ENCODE measurements around the gene NR5A1. TPM values are rescaled to one million over a fixed set of nuclear protein-coding genes. Genes with fewer than 3 reads are reported as not detected.

The NR5A1 gene
- total RNA-seq, 2 experiments from 2014 or later, result not detected

DNA sequence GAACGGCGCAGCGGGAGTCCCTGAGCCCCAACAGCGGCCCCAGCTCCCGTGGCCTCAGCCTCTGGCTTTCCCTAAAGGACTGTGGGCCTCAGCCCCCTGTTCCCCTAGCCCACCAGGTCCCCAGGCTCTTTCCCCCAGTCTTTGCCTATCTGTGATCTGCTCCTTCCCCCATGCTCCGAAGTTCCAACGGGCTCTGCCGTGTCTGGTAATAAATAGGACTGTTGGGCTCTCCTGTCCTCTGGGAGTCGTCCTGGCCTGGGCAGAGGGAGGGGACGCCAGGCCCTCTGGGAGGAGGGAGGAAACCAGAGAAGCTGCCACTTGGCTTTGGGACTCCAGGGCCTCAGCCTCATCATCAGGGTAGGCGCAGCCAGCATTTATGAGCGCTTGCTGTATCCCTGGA lies 28.8 kb downstream of the NR5A1 start:
- no peak overlapping the region for H3K4me3 Mint-ChIP-seq
- no peaks in the 10 kb centered on the region for H3K4me1 Mint-ChIP-seq
- no peaks in the 10 kb centered on the region for H3K36me3 Mint-ChIP-seq (ENCODE audit: low read depth)
- no peak for DNase-seq
- CTCF ChIA-PET, result interaction anchor here (0.5 kb wide), 1 partner anchor 50 kb away, joined by 3 read pairs; no protein-coding TSS in a partner anchor
- H3K9me3 Mint-ChIP-seq, result no peaks in the 10 kb centered on the region
- POLR2A ChIA-PET, result no interaction called here
- peaks cover 5% of the 10 kb centered on the region for H3K27me3 Mint-ChIP-seq
- no peak overlapping the region for H3K27ac Mint-ChIP-seq

GRCh38 chr9:124477648-124478285 lies 29.4 kb downstream of the NR5A1 start:
- no peak overlapping the region for H3K4me3 Mint-ChIP-seq
- ChIA-PET CTCF (interaction anchor here (0.5 kb wide), 1 partner anchor 49 kb away, joined by 3 read pairs; no protein-coding TSS in a partner anchor), POLR2A (no interaction called here)
- H3K27me3 Mint-ChIP-seq, result peaks cover 5% of the 10 kb centered on the region
- H3K27ac Mint-ChIP-seq, result no peak overlapping the region
- DNase-seq, result no peak
- H3K36me3 Mint-ChIP-seq (ENCODE audit: low read depth), result no peaks in the 10 kb centered on the region
- no peaks in the 10 kb centered on the region for H3K9me3 Mint-ChIP-seq
- no peaks in the 10 kb centered on the region for H3K4me1 Mint-ChIP-seq

DNA sequence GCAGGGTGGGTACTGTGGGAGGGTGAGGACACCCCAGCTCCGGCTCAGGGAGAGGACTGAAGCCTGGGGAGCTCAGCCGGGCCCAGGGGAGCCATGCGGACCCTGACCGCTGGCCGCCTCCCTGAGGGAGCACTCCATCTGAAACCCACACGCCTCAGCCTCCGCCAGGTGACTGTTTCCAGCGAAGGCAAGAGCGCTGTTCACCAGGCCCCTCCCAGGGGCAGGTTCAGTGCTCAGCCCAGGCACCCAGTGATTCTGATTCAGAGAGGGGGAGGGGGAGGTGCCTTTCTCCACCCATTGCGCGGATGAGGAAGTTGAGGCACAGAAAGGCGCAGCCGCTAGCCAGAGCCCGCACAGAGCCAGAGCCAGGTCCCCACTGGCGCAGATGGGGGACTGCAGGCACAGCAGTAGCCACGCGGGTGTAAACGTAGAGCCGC lies 30.0 kb downstream of the NR5A1 start:
- H3K4me3 Mint-ChIP-seq, result no peak overlapping the region
- H3K4me1 Mint-ChIP-seq, result no peaks in the 10 kb centered on the region

GRCh38 chr9:124475868-124476690 lies 31.1 kb downstream of the NR5A1 start:
- no peaks in the 10 kb centered on the region for H3K9me3 Mint-ChIP-seq
- no peaks in the 10 kb centered on the region for H3K4me1 Mint-ChIP-seq
- POLR2A ChIA-PET, result no interaction called here
- CTCF ChIA-PET, result no interaction called here
- no peak overlapping the region for H3K27ac Mint-ChIP-seq
- H3K4me3 Mint-ChIP-seq, result no peak overlapping the region
- DNase-seq, result no peak
- peaks cover 5% of the 10 kb centered on the region for H3K27me3 Mint-ChIP-seq
- H3K36me3 Mint-ChIP-seq (ENCODE audit: low read depth), result no peaks in the 10 kb centered on the region

More for the DNA sequence above, 30.0 kb downstream of the NR5A1 start:
- no peaks in the 10 kb centered on the region for H3K9me3 Mint-ChIP-seq
- CTCF ChIA-PET, result no interaction called here
- no peaks in the 10 kb centered on the region for H3K36me3 Mint-ChIP-seq (ENCODE audit: low read depth)
- DNase-seq, result no peak
- POLR2A ChIA-PET, result no interaction called here
- peaks cover 5% of the 10 kb centered on the region for H3K27me3 Mint-ChIP-seq
- H3K27ac Mint-ChIP-seq, result no peak overlapping the region

DNA sequence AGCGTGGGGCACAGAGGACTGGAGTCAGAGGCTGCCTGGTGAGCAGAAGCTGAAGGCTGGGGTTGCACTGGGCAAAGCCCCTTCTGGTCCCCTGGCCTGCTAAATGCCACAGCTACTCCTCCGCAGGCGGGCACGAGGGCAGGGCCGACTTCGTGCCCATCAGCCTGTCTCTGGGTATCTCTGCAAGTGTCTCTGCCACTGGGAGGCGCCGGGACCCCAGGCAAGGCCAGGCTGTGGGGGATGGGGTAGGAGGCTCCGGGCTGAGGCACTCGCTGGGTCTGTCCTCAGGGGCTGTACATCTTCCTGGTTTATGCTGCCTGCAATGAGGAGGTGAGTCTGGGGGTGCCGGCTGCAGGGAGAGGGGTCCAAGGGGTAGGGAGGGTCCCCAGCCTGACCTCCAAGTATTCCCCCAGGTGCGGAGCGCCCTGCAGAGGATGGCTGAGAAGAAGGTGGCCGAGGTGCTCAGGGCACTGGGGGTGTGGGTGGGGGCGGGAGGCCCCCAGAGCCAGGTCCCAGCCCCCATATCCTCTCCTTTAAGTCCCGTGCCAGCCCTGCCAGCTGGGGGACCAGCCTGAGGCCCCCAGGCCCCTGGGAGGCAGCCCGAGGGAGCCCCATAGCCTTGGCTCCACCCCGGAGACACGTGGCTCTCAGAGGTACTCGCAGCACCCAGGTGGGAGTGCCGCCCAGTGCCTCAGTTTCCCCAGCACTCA lies 31.9 kb downstream of the NR5A1 start:
- Mint-ChIP-seq H3K9me3 (no peaks in the 10 kb centered on the region), H3K27ac (no peak overlapping the region), H3K4me1 (no peaks in the 10 kb centered on the region), H3K27me3 (peaks cover 5% of the 10 kb centered on the region), H3K4me3 (no peak overlapping the region), H3K36me3 (ENCODE audit: low read depth) (no peaks in the 10 kb centered on the region)
- DNase-seq, result no peak
- ChIA-PET CTCF (no interaction called here), POLR2A (no interaction called here)

GRCh38 chr9:124474151-124474550 lies 33.0 kb downstream of the NR5A1 start:
- Mint-ChIP-seq H3K4me3 (no peak overlapping the region), H3K36me3 (ENCODE audit: low read depth) (no peaks in the 10 kb centered on the region), H3K27me3 (peaks cover 5% of the 10 kb centered on the region), H3K4me1 (no peaks in the 10 kb centered on the region), H3K9me3 (no peaks in the 10 kb centered on the region), H3K27ac (no peak overlapping the region)
- POLR2A ChIA-PET, result no interaction called here
- CTCF ChIA-PET, result no interaction called here
- DNase-seq, result no peak

DNA sequence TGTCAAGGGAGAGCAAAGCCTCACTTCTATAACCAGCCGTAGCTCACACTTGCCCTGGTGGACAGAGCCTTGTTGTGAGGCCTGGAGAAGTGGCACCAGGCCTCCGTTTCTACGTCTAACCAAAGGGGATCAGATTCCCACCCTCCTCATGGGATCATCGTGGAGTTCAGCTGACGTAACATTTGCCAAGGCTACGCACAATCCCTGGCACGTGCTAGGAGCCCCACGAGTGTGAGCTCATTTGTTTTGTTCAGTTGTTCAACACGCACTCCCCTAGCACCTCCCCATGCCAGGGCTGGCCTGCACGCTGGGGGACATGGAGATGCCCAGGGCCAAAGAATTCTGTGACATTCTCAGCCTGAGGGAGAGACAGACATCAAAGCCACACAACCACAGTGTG lies 33.9 kb downstream of the NR5A1 start:
- CTCF ChIA-PET, result no interaction called here
- no peaks in the 10 kb centered on the region for H3K36me3 Mint-ChIP-seq (ENCODE audit: low read depth)
- H3K4me1 Mint-ChIP-seq, result no peaks in the 10 kb centered on the region

DNA sequence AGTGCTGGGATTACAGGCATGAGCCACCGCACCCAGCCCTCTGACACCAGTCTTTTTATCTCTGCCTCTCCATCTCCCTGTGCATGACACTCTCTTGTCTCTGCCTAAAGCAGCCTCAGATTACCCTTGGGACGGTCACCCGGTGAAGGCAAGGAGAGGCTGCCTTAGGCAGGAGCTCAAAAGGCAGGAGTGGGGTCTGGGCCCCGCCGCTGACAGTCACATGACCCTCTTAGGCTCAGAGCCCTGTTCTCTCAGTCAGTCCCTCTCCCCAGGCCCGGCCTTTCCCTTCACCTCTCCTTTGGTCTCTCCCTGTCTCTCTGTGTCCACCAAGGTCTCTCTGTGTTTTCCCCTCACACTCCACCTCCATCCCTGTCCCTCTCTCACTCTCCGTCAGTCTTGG lies 34.4 kb downstream of the NR5A1 start:
- Mint-ChIP-seq H3K4me1 (no peaks in the 10 kb centered on the region), H3K27me3 (no peaks in the 10 kb centered on the region), H3K36me3 (ENCODE audit: low read depth) (no peaks in the 10 kb centered on the region), H3K4me3 (no peak overlapping the region), H3K27ac (no peak overlapping the region), H3K9me3 (no peaks in the 10 kb centered on the region)
- DNase-seq, result no peak
- ChIA-PET POLR2A (no interaction called here), CTCF (no interaction called here)

More for the DNA sequence above, 33.9 kb downstream of the NR5A1 start:
- H3K9me3 Mint-ChIP-seq, result no peaks in the 10 kb centered on the region
- no peak overlapping the region for H3K4me3 Mint-ChIP-seq
- peaks cover under 1% of the 10 kb centered on the region for H3K27me3 Mint-ChIP-seq
- no peak overlapping the region for H3K27ac Mint-ChIP-seq
- DNase-seq, result no peak
- POLR2A ChIA-PET, result no interaction called here

DNA sequence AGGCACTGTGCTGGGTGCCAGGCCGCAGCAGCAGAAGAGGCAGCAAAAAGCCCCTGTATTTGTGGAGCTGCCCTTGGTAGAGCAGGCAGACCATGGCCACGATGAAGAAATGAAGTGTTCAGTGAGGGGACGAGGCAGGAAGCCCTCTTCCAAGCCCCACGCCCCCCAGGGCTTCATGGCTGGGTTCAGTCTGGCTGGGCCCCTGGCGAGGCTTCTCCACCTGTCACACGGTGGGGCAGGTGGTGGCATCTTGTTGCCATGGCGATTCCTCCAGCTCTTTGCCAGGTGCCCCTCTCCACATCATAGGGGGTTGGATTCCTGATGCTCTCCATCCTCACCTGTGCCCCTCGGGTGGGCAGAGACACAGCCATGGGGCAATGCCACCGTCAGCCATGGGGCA lies 35.4 kb downstream of the NR5A1 start:
- Mint-ChIP-seq H3K27ac (no peak overlapping the region), H3K4me1 (no peaks in the 10 kb centered on the region), H3K9me3 (no peaks in the 10 kb centered on the region), H3K27me3 (no peaks in the 10 kb centered on the region), H3K4me3 (no peak overlapping the region), H3K36me3 (ENCODE audit: low read depth) (no peaks in the 10 kb centered on the region)
- POLR2A ChIA-PET, result no interaction called here
- CTCF ChIA-PET, result no interaction called here
- no peak for DNase-seq

- ChIA-PET CTCF (no interaction called here), POLR2A (no interaction called here)
- Mint-ChIP-seq H3K9me3 (no peaks in the 10 kb centered on the region), H3K36me3 (ENCODE audit: low read depth) (no peaks in the 10 kb centered on the region), H3K4me1 (no peaks in the 10 kb centered on the region), H3K27me3 (no peaks in the 10 kb centered on the region), H3K27ac (no peak overlapping the region), H3K4me3 (no peak overlapping the region)
- no peak for DNase-seq
Observed at GRCh38 chr9:124470726-124471125, 36.5 kb downstream of the NR5A1 start.

DNA sequence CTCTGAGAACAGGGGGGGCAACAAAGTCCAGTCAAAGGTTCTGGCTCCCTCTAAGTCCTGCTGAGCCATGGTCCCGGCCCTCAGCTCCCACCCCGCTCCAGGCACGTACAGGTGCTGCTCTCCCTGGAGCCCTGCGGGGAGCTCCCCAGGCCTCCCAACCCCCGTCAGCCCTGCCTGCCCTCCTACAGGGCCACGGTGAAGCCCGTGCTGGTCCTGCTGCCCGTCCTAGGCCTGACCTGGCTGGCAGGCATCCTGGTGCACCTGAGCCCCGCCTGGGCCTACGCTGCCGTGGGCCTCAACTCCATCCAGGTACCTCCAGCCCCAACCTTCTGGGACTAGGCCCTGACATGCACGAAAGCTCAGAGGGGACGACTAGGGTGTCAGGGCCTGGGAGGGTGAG lies 36.9 kb downstream of the NR5A1 start:
- H3K4me3 Mint-ChIP-seq, result no peak overlapping the region
- CTCF ChIA-PET, result no interaction called here
- no peaks in the 10 kb centered on the region for H3K9me3 Mint-ChIP-seq
- H3K36me3 Mint-ChIP-seq (ENCODE audit: low read depth), result no peaks in the 10 kb centered on the region
- H3K27me3 Mint-ChIP-seq, result no peaks in the 10 kb centered on the region
- no peaks in the 10 kb centered on the region for H3K4me1 Mint-ChIP-seq
- H3K27ac Mint-ChIP-seq, result no peak overlapping the region
- no peak for DNase-seq
- POLR2A ChIA-PET, result no interaction called here

DNA sequence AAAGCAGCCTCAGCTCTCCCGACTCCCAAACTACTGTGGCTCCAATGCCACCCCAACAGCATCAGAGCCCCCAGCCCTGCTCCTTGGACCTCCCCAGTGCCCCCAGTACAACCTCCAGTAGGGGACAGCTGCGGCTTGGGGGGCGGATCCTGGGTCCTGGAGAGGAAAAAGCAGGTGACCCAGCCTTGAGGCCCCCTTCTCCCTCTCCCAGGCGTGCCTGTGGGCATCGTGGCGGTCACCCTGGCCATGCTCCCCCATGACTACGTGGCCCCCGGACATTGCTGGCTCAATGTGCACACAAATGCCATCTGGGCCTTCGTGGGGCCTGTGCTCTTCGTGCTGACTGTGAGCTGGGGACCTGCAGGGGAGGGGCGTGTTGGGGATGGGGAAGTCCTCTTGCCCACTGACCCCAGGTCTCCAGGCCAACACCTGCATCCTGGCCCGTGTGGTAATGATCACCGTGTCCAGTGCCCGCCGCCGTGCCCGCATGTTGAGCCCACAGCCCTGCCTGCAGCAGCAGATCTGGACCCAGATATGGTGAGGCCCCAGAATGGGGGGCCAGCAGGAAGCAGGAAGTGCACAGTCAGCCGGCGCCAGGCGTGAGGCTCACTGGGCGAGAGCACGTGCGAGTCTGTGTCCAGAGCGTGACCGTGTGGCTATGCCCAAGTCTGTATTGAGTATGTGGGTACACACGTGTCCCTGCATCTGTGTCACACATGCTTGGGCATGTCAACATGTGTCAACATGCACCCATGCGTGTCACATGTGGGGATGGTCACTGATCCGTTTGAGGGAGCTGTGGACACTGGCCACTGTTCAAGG lies 38.0 kb downstream of the NR5A1 start:
- Mint-ChIP-seq H3K4me1 (no peaks in the 10 kb centered on the region), H3K36me3 (ENCODE audit: low read depth) (no peaks in the 10 kb centered on the region), H3K27me3 (peaks cover 3% of the 10 kb centered on the region), H3K9me3 (no peaks in the 10 kb centered on the region), H3K4me3 (no peak overlapping the region), H3K27ac (no peak overlapping the region)
- ChIA-PET POLR2A (no interaction called here), CTCF (no interaction called here)
- no peak for DNase-seq

Measured in activated CD4-positive, alpha-beta memory T cell treated with anti-CD3 and anti-CD28 coated beads, Interleukin-2, amount 10 ng/mL, durations not matched to agents 7 days and 5 days (primary cell).